Muscle layer of duodenum (tissue), 2 donors: Measurements from ENCODE around the gene ALG3.

Source experiments
- H3K27ac ChIP-seq: one replicate; pipeline ENCODE4 v1.7.0; 2013; ENCODE audit warnings: mild to moderate bottlenecking, low read length
- H3K27me3 ChIP-seq: one replicate; pipeline ENCODE4 v1.7.0; 2013; ENCODE audit warnings: low read depth, mild to moderate bottlenecking, control low read depth, low read length
- H3K36me3 ChIP-seq, 2 donors: one replicate each; pipeline ENCODE4 v1.7.0; 2013; ENCODE audit warnings: low read length in 2 of 2, control low read depth in 1 of 2, mild to moderate bottlenecking in 1 of 2; ENCODE audit not compliant: insufficient read depth in 2 of 2, control insufficient read depth in 1 of 2
- H3K4me1 ChIP-seq, 2 donors: one replicate each; pipeline ENCODE4 v1.7.0; 2013; ENCODE audit warnings: low read length in 2 of 2, mild to moderate bottlenecking in 2 of 2, control low read depth in 1 of 2, moderate library complexity in 1 of 2; ENCODE audit not compliant: insufficient read depth in 2 of 2, control insufficient read depth in 1 of 2
- H3K4me3 ChIP-seq, 2 donors: one replicate each; pipeline ENCODE4 v1.7.0; 2013; ENCODE audit warnings: low read length in 2 of 2, low read depth in 1 of 2, mild to moderate bottlenecking in 1 of 2
- H3K9me3 ChIP-seq, 2 donors: one replicate each; pipeline ENCODE4 v1.7.0; 2013; ENCODE audit warnings: low read length in 2 of 2, control low read depth in 1 of 2, mild to moderate bottlenecking in 1 of 2; ENCODE audit not compliant: control insufficient read depth in 1 of 2
- donor health status: healthy.

Gene ALG3

DNA sequence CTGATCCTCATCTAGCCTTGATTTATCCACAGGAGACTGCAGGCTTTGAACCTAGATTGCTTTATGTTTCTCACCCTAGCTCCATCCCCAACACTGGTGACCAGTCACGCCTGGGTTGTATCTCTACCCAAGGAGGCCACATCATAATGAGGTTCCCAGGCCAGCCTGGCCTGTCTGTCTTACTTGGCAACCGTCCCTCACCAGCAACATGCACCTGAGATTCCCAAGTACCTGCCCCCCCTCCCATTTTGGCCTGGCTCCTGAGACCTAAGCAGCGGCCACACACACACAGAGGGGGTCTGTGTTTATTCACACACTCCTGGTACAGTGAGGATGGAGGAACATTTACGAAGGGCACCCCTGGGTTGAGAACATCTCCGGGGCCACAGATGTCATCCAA lies 10.2 kb upstream of the ALG3 start:
- peaks cover 8 to 31% of the 10 kb centered on the region in 2 donors for H3K4me1 ChIP-seq
- H3K27ac ChIP-seq, result no peak overlapping the region
- H3K4me3 ChIP-seq, result no peak overlapping the region
- no peaks in the 10 kb centered on the region for H3K9me3 ChIP-seq
- peaks cover 0 to 8% of the 10 kb centered on the region in 2 donors for H3K36me3 ChIP-seq
- peaks cover 30% of the 10 kb centered on the region for H3K27me3 ChIP-seq

DNA sequence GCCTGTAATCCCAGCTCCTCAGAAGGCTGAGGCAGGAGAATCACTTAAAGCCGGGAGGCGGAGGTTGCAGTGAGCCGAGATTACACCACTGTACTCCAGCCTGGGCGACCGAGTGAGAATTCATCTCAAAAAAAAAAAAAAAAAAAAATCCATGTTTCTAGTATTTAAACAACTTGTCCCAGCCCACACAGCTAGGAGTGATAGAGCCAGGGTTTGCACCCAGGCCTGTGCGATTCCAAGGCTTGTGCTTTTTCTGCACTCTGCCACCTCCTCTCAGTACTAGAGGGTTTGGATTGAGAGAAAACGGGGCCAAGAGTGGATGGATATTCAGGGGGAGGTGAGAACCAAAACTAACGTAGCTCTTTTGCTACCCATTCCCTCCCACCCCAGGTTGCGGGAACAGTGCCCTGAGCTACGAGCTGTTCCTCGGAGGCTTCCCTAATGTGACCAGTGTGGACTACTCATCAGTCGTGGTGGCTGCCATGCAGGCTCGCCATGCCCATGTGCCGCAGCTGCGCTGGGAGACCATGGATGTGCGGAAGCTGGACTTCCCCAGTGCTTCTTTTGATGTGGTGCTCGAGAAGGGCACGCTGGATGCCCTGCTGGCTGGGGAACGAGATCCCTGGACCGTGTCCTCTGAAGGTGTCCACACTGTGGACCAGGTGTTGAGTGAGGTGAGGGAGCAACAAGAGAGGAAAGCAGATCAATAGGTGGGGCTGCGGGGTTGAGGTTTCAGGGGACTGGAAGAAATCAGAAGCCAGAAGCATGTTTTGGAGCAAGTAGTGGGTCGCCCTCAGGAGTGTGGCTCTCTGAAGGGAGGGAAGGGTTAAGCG lies 8.5 kb upstream of the ALG3 start:
- Histone ChIP-seq H3K27ac (no peak overlapping the region), H3K36me3 (peaks cover 0 to 8% of the 10 kb centered on the region in 2 donors), H3K4me1 (peaks cover 8 to 26% of the 10 kb centered on the region in 2 donors), H3K4me3 (no peak overlapping the region), H3K27me3 (peaks cover 23% of the 10 kb centered on the region), H3K9me3 (no peaks in the 10 kb centered on the region)

DNA sequence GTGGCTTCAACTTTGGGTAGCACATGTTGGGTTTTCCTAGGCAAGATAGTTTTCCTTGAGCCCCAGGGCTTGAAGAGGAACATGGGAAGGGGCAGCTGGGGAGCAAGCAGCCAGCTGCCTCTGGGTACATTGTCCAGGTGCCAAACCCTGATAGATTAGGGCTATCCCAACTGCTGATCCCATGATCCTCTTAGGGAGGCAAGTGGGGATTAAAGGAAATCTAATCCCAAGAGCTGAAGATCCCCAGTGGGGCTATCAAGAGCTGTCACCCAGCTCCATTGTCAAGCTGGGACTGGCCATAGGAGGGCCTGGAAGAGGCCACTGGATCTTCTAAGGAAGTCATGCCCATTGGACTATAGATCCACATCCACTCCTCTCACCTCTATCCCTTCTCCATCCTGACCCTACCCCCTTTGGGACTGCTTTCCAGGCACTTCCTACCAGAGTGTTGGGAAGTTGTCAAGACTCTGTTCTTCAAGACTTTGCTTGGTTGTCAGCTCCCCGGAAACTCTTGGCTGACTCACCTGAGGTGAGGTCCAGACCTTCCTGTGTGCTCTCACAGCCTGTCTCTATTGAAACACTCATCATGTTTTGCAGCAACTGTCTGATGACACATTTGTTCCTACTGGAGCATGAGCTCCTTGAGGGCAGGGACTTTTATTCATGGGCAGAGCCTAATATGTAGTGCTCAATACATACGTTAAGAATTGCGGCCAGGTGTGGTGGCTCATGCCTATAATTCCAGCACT lies 6.7 kb upstream of the ALG3 start:
- Histone ChIP-seq H3K4me1 (peaks cover 2 to 10% of the 10 kb centered on the region in 2 donors), H3K27ac (no peak overlapping the region), H3K27me3 (peaks cover 17% of the 10 kb centered on the region), H3K9me3 (no peaks in the 10 kb centered on the region), H3K36me3 (peaks cover 0 to 8% of the 10 kb centered on the region in 2 donors), H3K4me3 (no peak overlapping the region)

DNA sequence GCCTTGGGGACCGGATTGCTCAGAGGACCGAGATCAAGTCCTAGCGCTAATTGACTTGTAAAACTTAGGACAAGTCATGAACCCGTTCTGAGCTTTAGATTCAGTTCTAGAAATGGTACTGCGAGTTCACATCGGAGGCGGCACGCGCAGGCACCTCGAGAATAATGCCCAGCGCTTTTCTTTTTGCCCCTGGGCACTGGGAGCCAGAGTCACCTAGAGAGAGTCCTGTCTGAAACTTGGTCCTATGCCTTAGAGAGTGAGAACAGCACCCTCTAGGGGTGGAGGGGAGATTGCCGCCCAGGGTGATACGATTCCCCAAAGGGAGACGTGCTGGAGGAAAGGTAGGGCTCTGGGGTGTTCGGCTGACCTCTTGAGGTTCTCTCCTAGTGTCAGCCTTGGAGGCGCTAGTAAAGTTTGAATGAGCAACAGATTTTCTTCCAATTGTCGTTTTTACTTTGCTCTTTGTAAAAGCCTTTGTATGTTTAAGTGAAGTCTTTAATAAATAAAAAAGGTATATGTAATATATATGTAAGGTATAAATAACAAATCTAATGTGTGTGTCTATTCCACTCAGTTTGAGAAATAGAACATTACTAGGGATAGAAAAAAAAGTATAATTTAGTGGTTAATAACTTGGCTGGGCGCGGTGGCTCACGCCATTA lies 1.5 kb upstream of the ALG3 start:
- H3K36me3 ChIP-seq, result peaks cover 2 to 5% of the 10 kb centered on the region in 2 donors
- peak overlapping the region; percentile 69 for H3K27ac ChIP-seq

DNA sequence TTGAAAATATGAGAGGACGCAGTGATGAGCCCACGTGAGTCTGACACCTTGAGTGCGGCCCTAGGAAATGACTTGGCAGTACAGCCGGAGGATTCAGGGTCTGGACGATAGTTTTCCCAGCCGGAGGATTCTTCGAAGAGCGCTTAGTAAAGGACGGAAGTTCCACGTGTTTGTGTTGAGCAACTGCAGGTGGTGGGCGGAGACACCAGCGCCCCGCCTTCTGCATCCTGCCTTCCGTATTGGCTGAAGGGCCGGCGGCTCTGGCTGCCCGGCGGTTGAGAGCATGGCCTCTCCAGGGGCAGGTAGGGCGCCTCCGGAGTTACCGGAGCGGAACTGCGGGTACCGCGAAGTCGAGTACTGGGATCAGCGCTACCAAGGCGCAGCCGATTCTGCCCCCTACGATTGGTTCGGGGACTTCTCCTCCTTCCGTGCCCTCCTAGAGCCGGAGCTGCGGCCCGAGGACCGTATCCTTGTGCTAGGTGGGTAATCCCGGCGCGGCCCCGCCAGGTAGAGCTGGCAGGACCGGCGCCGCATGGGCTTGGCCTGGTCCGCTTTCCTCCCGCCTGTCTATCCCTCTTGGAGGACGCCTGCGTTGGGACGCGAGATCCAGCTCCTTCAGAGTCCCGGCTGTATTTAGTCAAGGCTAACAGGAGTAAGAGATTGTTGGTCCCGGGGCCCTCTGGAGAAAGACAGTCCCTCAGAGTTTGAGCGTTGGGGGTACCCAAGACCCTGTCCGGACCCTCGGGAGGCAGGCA lies 827 bp upstream of the ALG3 start, which contains the start of gene EEF1AKMT4:
Gene EEF1AKMT4, plus strand, starts transcription at position 261 of the 755 bp plus-strand sequence. Its CDS starts 23 bp downstream, at position 284.
- Histone ChIP-seq H3K9me3 (no peaks in the 10 kb centered on the region), H3K36me3 (peaks cover 10 to 12% of the 10 kb centered on the region in 2 donors), H3K27me3 (no peaks in the 10 kb centered on the region), H3K4me3 (peak within 1 kb of the TSS; percentile 98 to 100), H3K4me1 (peaks cover 0 to 10% of the 10 kb centered on the region in 2 donors), H3K27ac (peak within 1 kb of the TSS; percentile 95)

More for the DNA sequence above, 1.5 kb upstream of the ALG3 start:
- Histone ChIP-seq H3K9me3 (no peaks in the 10 kb centered on the region), H3K4me1 (peaks cover 0 to 10% of the 10 kb centered on the region in 2 donors), H3K27me3 (no peaks in the 10 kb centered on the region), H3K4me3 (peak overlapping the region; percentile 98 to 100)

DNA sequence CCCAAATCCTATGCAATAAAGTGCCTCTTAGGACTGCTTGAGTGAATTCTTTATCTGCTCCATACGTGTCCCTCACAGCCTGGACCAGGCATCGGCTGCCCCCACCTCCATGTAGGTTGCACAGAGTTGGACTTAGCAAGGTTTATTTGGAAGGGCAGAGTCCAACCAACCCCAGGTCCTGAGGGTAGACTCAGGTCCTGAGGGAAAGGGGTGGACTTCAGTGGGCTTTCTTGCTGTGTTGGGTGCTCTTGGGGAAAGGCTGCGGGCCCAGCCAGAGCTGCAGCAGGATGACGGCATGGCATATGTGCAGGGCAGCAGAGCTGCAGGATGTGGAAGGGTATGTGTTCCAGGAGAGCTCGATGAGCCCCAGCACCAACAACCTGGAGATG lies 6.5 kb downstream of the ALG3 start:
- Histone ChIP-seq H3K9me3 (no peaks in the 10 kb centered on the region), H3K27me3 (no peaks in the 10 kb centered on the region), H3K4me1 (peaks cover 0 to 6% of the 10 kb centered on the region in 2 donors), H3K4me3 (no peak overlapping the region), H3K36me3 (peaks cover 24 to 40% of the 10 kb centered on the region in 2 donors), H3K27ac (no peak overlapping the region)

DNA sequence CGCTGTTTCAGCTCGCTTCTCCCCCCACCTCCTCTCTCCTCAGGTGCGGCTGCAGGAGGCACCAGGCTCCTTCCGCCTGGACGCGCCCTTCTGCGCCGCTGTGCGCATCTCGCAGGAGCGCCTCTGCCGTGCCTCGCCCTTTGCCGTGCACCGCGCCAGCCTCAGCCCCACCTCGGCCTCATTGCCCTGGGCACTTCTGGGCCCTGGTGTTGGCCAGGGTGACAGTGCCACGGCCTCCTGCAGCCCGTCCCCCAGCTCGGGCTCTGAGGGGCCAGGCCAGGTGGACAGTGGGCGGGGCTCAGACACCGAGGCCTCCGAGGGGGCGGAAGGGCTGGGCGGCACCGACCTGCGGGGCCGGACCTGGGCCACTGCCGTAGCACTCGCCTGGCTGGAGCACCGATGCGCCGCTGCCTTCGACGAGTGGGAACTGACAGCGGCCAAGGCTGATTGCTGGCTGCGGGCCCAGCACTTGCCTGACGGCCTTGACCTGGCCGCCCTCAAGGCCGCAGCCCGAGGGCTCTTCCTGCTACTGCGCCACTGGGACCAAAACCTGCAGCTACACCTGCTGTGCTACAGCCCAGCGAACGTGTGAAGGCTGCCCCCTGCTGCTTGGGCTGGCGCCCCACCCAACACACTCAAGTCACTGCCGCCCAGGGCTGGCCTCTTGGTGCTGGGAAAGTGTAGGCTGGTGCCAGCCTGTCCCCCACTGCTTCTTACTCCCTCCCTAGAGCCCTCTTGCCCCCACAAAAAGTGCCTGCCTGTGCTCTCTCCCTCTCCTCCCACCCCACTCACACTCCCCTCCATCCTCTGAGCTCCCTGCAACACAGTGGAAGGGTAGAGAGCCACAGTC lies 7.1 kb downstream of the ALG3 start:
- Histone ChIP-seq H3K27me3 (no peaks in the 10 kb centered on the region), H3K4me3 (no peak overlapping the region), H3K9me3 (no peaks in the 10 kb centered on the region), H3K4me1 (peaks cover 0 to 5% of the 10 kb centered on the region in 2 donors), H3K36me3 (peaks cover 24 to 40% of the 10 kb centered on the region in 2 donors), H3K27ac (no peak overlapping the region)

DNA sequence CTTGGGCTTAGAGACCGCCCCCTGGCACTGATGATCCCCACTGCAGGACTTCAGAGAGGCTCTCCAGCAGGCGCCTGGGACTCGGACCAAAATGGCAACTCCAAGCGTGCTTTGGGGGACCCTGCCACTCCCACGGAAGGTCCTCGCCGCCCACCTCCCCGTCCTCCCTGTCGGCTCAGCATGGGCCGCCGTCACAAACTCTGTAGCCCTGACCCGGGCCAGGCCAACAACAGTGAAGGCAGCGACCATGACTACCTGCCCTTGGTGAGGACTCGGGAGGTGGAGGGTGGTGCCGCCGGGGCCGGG lies 7.7 kb downstream of the ALG3 start:
- Histone ChIP-seq H3K27me3 (no peaks in the 10 kb centered on the region), H3K4me3 (no peak overlapping the region), H3K4me1 (peaks cover 0 to 5% of the 10 kb centered on the region in 2 donors), H3K9me3 (no peaks in the 10 kb centered on the region), H3K27ac (no peak overlapping the region), H3K36me3 (peaks cover 24 to 40% of the 10 kb centered on the region in 2 donors)

DNA sequence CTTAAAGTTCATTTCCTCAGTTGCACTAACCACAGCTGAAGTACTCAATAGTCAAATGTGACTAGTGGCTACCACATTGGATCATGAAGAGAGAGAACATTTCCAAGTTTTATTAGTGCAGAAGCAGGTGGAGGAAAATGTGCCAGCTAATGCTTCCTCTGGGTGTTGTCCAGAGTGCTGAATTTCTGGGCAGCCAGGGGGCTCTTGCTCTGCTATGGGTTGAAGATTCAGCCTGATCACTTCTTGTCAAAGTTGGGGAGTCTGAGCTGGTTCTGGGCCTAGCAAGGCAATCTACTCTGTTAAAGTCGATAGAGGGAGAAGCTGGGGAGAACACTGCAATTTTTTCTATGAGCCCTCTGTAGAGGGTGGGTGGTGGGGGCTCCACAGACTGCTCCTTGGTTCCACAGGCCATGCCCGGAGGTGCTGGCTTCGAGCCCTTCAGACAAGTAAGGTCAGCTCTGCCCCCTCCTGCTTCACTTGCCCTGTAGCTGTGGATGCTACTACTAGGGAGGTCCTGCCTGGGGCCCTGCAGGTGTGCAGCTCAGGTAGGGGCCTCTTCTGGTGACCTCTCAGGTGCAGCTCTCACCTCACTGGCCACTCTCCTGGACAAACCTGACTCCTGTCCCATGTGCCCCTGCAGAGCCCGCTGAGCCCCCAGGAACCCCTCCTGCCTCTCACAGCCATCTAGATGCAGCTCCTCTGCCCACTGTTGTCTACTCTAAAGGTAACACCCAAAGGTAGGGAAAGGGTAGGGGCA lies 8.2 kb downstream of the ALG3 start:
- Histone ChIP-seq H3K27ac (no peak overlapping the region), H3K36me3 (peaks cover 24 to 38% of the 10 kb centered on the region in 2 donors), H3K4me1 (peaks cover 0 to 5% of the 10 kb centered on the region in 2 donors), H3K27me3 (no peaks in the 10 kb centered on the region), H3K9me3 (no peaks in the 10 kb centered on the region), H3K4me3 (no peak overlapping the region)
